ENCODE measurements around the gene KLF2. TPM values are rescaled to one million over a fixed set of nuclear protein-coding genes. Genes with fewer than 3 reads are reported as not detected.

Gene KLF2
- polyA plus RNA-seq, 1 experiment, result 1.8 TPM

GRCh38 chr19:16333001-16333586 lies 8.5 kb downstream of the KLF2 start:
- no peaks in the 10 kb centered on the region for H3K36me3 ChIP-seq (ENCODE audit: control insufficient read depth, insufficient read depth, low read length)
- H3K27me3 ChIP-seq (ENCODE audit: control insufficient read depth, insufficient read depth, low read length), result no peaks in the 10 kb centered on the region
- H3K4me3 ChIP-seq (ENCODE audit: low read depth, low read length), result no peak overlapping the region
- DNase-seq (ENCODE audit: low read depth), result no peak
- ChIA-PET POLR2A (no interaction called here), CTCF (no interaction called here)
- no peak for TF ChIP-seq CTCF (IDR thresholded peaks at IDR 0.05; ENCODE audit: insufficient read depth, low read depth, low read length)

DNA sequence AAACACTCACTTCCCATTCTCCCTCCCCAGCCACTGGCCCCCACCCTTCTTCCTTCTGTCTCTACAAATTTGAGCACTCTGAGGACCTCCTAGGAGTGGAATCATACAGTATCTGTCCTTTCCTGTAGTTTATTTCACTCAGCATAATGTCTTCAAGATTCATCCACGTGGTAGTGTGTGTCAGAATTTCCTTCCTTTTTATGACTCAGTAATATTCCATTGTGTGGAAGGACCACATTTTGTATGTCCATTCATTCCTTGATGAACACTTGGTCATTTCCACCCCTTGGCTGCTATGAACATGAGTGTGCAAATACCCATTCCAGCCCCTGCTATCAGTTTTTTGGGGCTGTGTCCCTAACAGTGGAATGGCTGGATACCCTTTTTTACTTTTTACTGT lies 9.8 kb downstream of the KLF2 start:
- no peak for TF ChIP-seq CTCF (IDR thresholded peaks at IDR 0.05; ENCODE audit: insufficient read depth, low read depth, low read length)
- DNase-seq (ENCODE audit: low read depth), result no peak
- no peaks in the 10 kb centered on the region for H3K27me3 ChIP-seq (ENCODE audit: control insufficient read depth, insufficient read depth, low read length)
- ChIA-PET POLR2A (no interaction called here), CTCF (interaction anchor here (0.5 kb wide), 1 partner anchor 52 kb away, joined by 3 read pairs; no protein-coding TSS in a partner anchor)
- no peak overlapping the region for H3K4me3 ChIP-seq (ENCODE audit: low read depth, low read length)
- H3K36me3 ChIP-seq (ENCODE audit: control insufficient read depth, insufficient read depth, low read length), result no peaks in the 10 kb centered on the region

- no peak for DNase-seq (ENCODE audit: low read depth)
- no peak for TF ChIP-seq CTCF (IDR thresholded peaks at IDR 0.05; ENCODE audit: insufficient read depth, low read depth, low read length)
- Histone ChIP-seq H3K4me3 (ENCODE audit: low read depth, low read length) (no peak overlapping the region), H3K27me3 (ENCODE audit: control insufficient read depth, insufficient read depth, low read length) (no peaks in the 10 kb centered on the region), H3K36me3 (ENCODE audit: control insufficient read depth, insufficient read depth, low read length) (no peaks in the 10 kb centered on the region)
- ChIA-PET POLR2A (interaction anchor here (0.6 kb wide), 1 partner anchor 19 kb away, joined by 3 read pairs; no protein-coding TSS in a partner anchor), CTCF (no interaction called here)
Measured at GRCh38 chr19:16335226-16335625, 10.6 kb downstream of the KLF2 start.

DNA sequence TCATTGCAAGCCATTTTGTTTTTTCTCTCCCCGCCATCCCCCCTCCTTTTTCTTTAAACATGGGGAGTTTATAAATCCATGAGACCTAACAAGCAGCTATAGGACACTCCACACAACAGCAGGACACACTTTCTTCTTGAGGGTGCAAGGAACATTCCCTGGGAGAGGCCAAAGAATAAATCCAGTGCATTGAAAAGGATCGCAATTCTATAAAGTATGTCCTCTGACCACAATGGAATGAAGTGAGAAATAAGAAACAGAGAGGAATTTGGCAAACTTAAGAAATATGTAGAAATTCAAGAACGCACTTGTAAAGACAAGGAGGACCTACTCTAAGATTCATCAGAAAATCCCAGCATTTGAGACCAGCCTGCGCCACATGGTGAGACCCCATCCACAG lies 11.9 kb downstream of the KLF2 start:
- POLR2A ChIA-PET, result no interaction called here

More for the DNA sequence above, 11.9 kb downstream of the KLF2 start:
- H3K27me3 ChIP-seq (ENCODE audit: control insufficient read depth, insufficient read depth, low read length), result no peaks in the 10 kb centered on the region
- TF ChIP-seq CTCF (IDR thresholded peaks at IDR 0.05; ENCODE audit: insufficient read depth, low read depth, low read length), result no peak
- CTCF ChIA-PET, result no interaction called here
- no peak overlapping the region for H3K4me3 ChIP-seq (ENCODE audit: low read depth, low read length)
- no peak for DNase-seq (ENCODE audit: low read depth)
- no peaks in the 10 kb centered on the region for H3K36me3 ChIP-seq (ENCODE audit: control insufficient read depth, insufficient read depth, low read length)
